HG02938 (cell line): ENCODE data around the gene PTPRD.

ENCODE experiments used
- ATAC-seq: cut with Tn5 transposase; IDR thresholded peaks from one replicate; pipeline ENCODE4 v1.9.1; 2021; ENCODE audit warnings: mild to moderate bottlenecking, moderate library complexity; ENCODE audit not compliant: unreplicated experiment

PTPRD gene

GRCh38 chr9:10272830-10273229 is 340.0 kb downstream of the PTPRD start:
- ATAC-seq, result no peak

GRCh38 chr9:10268531-10269485 is 344.0 kb downstream of the PTPRD start:
- peak; percentile 62 for ATAC-seq

GRCh38 chr9:10265153-10265631 is 347.6 kb downstream of the PTPRD start:
- no peak for ATAC-seq

- ATAC-seq, result no peak
Measured at GRCh38 chr9:10260501-10260900, 352.3 kb downstream of the PTPRD start.

GRCh38 chr9:10259668-10260067 is 353.1 kb downstream of the PTPRD start:
- no peak for ATAC-seq

GRCh38 chr9:10255758-10256157 is 357.0 kb downstream of the PTPRD start:
- no peak for ATAC-seq

GRCh38 chr9:10254338-10254737 is 358.5 kb downstream of the PTPRD start:
- no peak for ATAC-seq

- ATAC-seq, result no peak
Measured at GRCh38 chr9:10253341-10253740, 359.5 kb downstream of the PTPRD start.

GRCh38 chr9:10252174-10252573 is 360.6 kb downstream of the PTPRD start:
- no peak for ATAC-seq

GRCh38 chr9:10251490-10251889 is 361.3 kb downstream of the PTPRD start:
- ATAC-seq, result no peak

GRCh38 chr9:10250219-10250618 is 362.6 kb downstream of the PTPRD start:
- ATAC-seq, result no peak

- ATAC-seq, result no peak
Measured at GRCh38 chr9:10248890-10249289, 363.9 kb downstream of the PTPRD start.

GRCh38 chr9:10242255-10242654 is 370.5 kb downstream of the PTPRD start:
- ATAC-seq, result no peak

- ATAC-seq, result no peak
Measured at GRCh38 chr9:10238087-10238486, 374.7 kb downstream of the PTPRD start.

- ATAC-seq, result no peak
Measured at GRCh38 chr9:10237584-10237983, 375.2 kb downstream of the PTPRD start.

GRCh38 chr9:10236161-10236560 is 376.6 kb downstream of the PTPRD start:
- ATAC-seq, result no peak

GRCh38 chr9:10235376-10235775 is 377.4 kb downstream of the PTPRD start:
- ATAC-seq, result no peak

- no peak for ATAC-seq
Measured at GRCh38 chr9:10232352-10232930, 380.4 kb downstream of the PTPRD start.

GRCh38 chr9:10230512-10230911 is 382.3 kb downstream of the PTPRD start:
- peak; percentile 96 for ATAC-seq

GRCh38 chr9:10228082-10228481 is 384.7 kb downstream of the PTPRD start:
- ATAC-seq, result no peak

- ATAC-seq, result no peak
Measured at GRCh38 chr9:10226996-10227395, 385.8 kb downstream of the PTPRD start.

GRCh38 chr9:10212702-10213101 is 400.1 kb downstream of the PTPRD start:
- ATAC-seq, result no peak
